Measurements from ENCODE around the gene CNTLN.

DNA sequence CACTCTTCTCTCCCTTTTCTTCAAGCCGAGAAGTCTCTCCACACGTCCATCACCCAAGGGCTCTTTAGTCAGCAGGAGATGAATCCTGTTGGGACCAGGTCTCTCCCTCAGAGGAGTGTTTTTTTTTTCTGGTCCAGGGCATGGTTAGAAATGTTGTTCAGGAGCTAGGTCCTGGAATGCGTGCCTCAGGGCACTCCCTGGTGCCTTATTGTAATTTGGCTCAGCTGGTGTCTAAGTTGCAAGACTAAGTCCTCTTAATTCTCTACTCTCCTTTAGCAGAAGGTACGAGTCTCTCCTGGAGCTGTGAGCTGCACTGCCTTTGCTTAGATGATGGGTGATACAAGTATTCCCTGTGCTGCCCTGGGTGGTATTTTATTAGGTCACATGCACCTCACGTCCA, 111.9 kb downstream of the CNTLN start:
- TF ChIP-seq FOSL1 (IDR thresholded peaks at IDR 0.05; ENCODE audit: insufficient read depth, low read depth, low read length) (no peak), POLR2AphosphoS5 (IDR thresholded peaks at IDR 0.05; ENCODE audit: low read depth, low read length) (no peak), EZH2 (IDR thresholded peaks at IDR 0.05; ENCODE audit: low read depth, low read length, severe bottlenecking) (no peak), RFX5 (IDR thresholded peaks at IDR 0.05; ENCODE audit: borderline replicate concordance, low read depth, low read length) (no peak), MAFK (IDR thresholded peaks at IDR 0.05; ENCODE audit: low read depth, low read length) (no peak), EP300 (IDR thresholded peaks at IDR 0.05; ENCODE audit: borderline replicate concordance in 1 of 2, low read depth in 2 of 2, low read length in 2 of 2) (no peak), POLR2A (IDR thresholded peaks at IDR 0.05; ENCODE audit: control extremely low read depth in 1 of 2, low read depth in 2 of 2, low read length in 2 of 2) (no peak)
- TF ChIP-seq, protein P1, sequence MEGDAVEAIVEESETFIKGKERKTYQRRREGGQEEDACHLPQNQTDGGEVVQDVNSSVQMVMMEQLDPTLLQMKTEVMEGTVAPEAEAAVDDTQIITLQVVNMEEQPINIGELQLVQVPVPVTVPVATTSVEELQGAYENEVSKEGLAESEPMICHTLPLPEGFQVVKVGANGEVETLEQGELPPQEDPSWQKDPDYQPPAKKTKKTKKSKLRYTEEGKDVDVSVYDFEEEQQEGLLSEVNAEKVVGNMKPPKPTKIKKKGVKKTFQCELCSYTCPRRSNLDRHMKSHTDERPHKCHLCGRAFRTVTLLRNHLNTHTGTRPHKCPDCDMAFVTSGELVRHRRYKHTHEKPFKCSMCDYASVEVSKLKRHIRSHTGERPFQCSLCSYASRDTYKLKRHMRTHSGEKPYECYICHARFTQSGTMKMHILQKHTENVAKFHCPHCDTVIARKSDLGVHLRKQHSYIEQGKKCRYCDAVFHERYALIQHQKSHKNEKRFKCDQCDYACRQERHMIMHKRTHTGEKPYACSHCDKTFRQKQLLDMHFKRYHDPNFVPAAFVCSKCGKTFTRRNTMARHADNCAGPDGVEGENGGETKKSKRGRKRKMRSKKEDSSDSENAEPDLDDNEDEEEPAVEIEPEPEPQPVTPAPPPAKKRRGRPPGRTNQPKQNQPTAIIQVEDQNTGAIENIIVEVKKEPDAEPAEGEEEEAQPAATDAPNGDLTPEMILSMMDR (IDR thresholded peaks at IDR 0.05; ENCODE audit: control extremely low read depth in 1 of 3, insufficient read depth in 1 of 3, low read depth in 1 of 3, low read length in 3 of 3): no peak
